Mucosa of descending colon (tissue), 3 donors: ENCODE results near the gene KISS1R. TPM values are rescaled to one million over a fixed set of nuclear protein-coding genes. Genes with fewer than 3 reads are reported as not detected.
A peak's percentile ranks its signal among the peaks of the same experiment; 100 is the strongest.
"Not testable (repeated sequence)": the region's sequence is repeated elsewhere in the genome, so short reads cannot be mapped to it uniquely, and the experiment has no call there.

Experiments used
- ATAC-seq: fragments of 200-7000 bp; cut with Tn5 transposase; one replicate; pipeline ENCODE4 v1.9.1; 2020; ENCODE audit warnings: mild to moderate bottlenecking, moderate library complexity
- DNase-seq, 3 donors: peaks; one replicate each; pipeline ENCODE4 v3.0.0-alpha.2; 2020
- H3K36me3 ChIP-seq: fragments of 200-600 bp; one replicate; pipeline ENCODE4 v1.8.0; 2021; ENCODE audit warnings: low read depth, mild to moderate bottlenecking
- H3K4me1 ChIP-seq: fragments of 200-600 bp; one replicate; pipeline ENCODE4 v1.8.0; 2021; ENCODE audit warnings: low read depth, mild to moderate bottlenecking
- H3K4me3 ChIP-seq: fragments of 200-600 bp; one replicate; pipeline ENCODE4 v1.8.0; 2021; ENCODE audit warnings: mild to moderate bottlenecking
- H3K9me3 ChIP-seq: fragments of 200-600 bp; one replicate; pipeline ENCODE4 v1.8.0; 2021; ENCODE audit warnings: mild to moderate bottlenecking
- CTCF ChIP-seq: fragments of 200-600 bp; IDR thresholded peaks from one replicate; pipeline ENCODE4 v1.8.0; 2022; ENCODE audit warnings: antibody characterized with exemption, mild to moderate bottlenecking
- intact Hi-C, 2 donors: fragments of 100-400 bp; cut with DNase I in 1 of 2; cut with micrococcal nuclease in 1 of 2; formaldehyde crosslinking; loops; one replicate each; pipeline versions ENCODE4 v1.11.0 to v1.11.1; 2022; cut with DNase I, micrococcal nuclease
- total RNA-seq, 3 donors: library from RNA; stranded (reverse); fragmentation: NEBNext Ultra II Directional in 2 of 3; extraction: Animal tissue kit (Norgen Biotek cat#: 25700) in 2 of 3; gene quantifications; one replicate each; pipeline versions ENCODE4 v1.2.1 to v1.2.4, GENCODE V29; 2021 to 2023
- donor health status: DM: no; HTN: no; CAD: no; lungs with moderate emphysema.
- donor health status: DM: no; HTN: no; CAD: no.
- donor health status: DM: no; HTN: yes; CAD: no.

The KISS1R gene
- total RNA-seq, 3 donors from 2014 or later = not detected

DNA sequence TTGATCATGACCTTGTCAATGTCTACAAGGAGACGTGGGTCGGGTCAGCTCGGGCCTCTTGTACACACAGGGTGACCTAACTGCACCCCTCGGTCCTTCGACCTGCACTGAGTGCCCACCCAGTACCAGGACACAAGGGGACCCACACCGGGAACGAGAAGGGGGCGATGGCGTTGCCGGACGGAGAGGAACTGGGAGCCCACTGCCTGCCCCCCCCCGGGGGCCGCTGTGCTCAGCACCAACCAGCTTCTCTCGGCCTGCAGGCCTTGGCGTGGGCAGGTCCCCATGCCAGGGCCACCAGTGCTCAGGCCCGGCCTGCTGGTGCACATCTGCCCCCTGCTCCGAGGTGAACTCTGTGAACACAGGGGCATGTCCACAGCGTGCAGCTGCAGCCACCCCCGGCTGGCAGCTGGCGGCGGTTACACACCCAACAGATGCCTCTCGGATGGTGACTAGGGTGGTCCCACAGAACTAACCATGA is 43.5 kb upstream of the KISS1R start:
- intact Hi-C loops = no loop called here
- Histone ChIP-seq H3K4me3 (no peak overlapping the region), H3K36me3 (no peaks in the 10 kb centered on the region), H3K9me3 (no peaks in the 10 kb centered on the region), H3K4me1 (peaks cover 10% of the 10 kb centered on the region)
- no peak for TF ChIP-seq CTCF
- ATAC-seq (no peak), DNase-seq (peak in 1 of 3 donors; percentile 53)

DNA sequence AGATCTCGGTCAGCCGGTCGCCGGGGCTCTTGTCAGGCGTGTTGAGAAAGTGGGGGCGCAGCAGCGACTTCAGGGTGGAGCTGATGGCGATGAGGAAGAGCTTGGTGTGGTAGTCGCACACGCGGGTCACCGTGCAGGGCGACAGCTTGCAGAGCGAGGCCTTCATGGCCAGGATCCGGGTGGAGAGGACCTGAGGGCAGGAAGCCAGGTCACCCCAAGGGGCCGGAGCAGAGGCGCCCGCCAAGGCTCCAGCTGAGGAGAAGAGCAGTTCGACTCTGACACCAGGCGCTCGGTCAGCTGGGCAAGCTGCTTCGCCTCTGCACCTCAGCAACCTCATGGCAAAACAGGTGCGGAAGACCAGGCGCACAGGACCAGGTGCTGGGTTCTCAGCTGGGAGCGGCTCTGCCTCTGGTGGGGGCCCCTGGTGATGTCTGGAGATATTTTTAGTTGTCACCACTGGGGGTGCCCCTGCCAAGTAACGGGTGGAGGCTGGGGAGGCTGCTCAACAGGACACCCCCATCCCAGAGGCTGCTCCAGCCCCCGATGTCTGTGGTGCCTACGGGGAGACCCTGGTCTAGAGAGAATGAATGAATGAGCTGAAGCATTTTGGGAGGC is 41.8 kb upstream of the KISS1R start:
- Histone ChIP-seq H3K9me3 (no peaks in the 10 kb centered on the region), H3K36me3 (no peaks in the 10 kb centered on the region), H3K4me3 (no peak overlapping the region), H3K4me1 (peaks cover 10% of the 10 kb centered on the region)
- TF ChIP-seq CTCF = no peak
- ATAC-seq = no peak
- intact Hi-C loops = no loop called here
- no peak for DNase-seq

DNA sequence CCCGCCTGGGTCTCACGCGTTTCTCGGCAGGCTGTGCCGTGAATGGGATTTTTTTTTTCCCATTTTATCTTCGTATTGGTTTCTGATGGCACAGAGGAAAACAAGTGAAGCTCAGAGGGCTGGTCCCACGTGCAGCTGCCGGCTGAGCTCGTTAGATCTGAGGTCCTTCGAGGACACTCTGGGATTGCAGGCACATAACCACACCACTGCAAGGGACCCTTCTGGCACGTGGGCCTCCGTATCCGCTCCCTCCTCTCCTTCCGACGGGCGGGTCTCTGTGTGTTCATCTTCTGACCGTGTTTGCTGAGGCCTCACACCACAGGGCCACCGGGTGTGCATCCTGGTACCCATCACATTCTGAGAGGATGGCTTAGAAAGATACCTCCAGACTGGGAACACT is 41.0 kb upstream of the KISS1R start:
- ATAC-seq (no peak), DNase-seq (no peak)
- H3K9me3 ChIP-seq = no peaks in the 10 kb centered on the region
- TF ChIP-seq CTCF = no peak
- no peak overlapping the region for H3K4me3 ChIP-seq
- intact Hi-C loops = no loop called here
- H3K4me1 ChIP-seq = peaks cover 10% of the 10 kb centered on the region
- H3K36me3 ChIP-seq = no peaks in the 10 kb centered on the region

- no peaks in the 10 kb centered on the region for H3K9me3 ChIP-seq
- no peak for DNase-seq
- no peak for TF ChIP-seq CTCF
- H3K4me3 ChIP-seq = no peak overlapping the region
- ATAC-seq = no peak
- no peaks in the 10 kb centered on the region for H3K36me3 ChIP-seq
- intact Hi-C loops = no loop called here
- peaks cover 9% of the 10 kb centered on the region for H3K4me1 ChIP-seq
These were observed 40.3 kb upstream of the KISS1R start for GRCh38 chr19:876780-877314.

DNA sequence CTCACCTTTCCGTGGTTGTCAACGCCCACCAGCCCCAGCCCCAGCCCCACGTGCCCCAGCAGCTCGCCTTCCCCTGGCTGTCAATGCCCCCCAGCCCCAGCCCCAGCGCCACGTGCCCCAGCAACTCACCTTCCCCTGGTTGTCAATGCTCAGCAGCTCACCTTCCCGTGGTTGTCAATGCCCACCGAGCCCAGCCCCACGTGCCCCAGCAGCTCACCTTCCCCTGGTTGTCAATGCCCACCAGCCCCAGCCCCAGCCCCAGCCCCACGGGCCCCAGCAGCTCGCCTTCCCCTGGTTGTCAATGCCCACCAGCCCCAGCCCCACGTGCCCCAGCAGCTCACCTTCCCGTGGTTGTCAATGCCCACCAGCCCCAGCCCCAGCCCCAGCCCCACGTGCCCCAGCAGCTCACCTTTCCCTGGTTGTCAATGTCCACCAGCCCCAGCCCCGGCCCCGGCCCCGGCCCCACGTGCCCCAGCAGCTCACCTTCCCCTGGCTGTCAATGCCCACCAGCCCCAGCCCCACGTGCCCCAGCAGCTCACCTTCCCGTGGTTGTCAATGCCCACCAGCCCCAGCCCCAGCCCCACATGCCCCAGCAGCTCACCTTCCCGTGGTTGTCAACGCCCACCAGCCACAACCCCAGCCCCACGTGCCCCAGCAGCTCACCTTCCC is 39.0 kb upstream of the KISS1R start:
- intact Hi-C loops = not testable (repeated sequence)

GRCh38 chr19:878751-879561 is 38.2 kb upstream of the KISS1R start:
- H3K9me3 ChIP-seq, H3K4me3 ChIP-seq, H3K4me1 ChIP-seq, intact Hi-C loops, DNase-seq, H3K36me3 ChIP-seq, ATAC-seq: not testable (repeated sequence)

More for the DNA sequence above, 39.0 kb upstream of the KISS1R start:
- not testable (repeated sequence) for H3K4me3 ChIP-seq, H3K4me1 ChIP-seq, H3K9me3 ChIP-seq, H3K36me3 ChIP-seq, ATAC-seq, DNase-seq
